ENCODE measurements around the gene ESPNL. TPM values are rescaled to one million over a fixed set of nuclear protein-coding genes. Genes with fewer than 3 reads are reported as not detected.

ESPNL gene
- total RNA-seq, 4 donors from 2014 or later: 0.22 to 0.68 TPM; not detected in 2

DNA sequence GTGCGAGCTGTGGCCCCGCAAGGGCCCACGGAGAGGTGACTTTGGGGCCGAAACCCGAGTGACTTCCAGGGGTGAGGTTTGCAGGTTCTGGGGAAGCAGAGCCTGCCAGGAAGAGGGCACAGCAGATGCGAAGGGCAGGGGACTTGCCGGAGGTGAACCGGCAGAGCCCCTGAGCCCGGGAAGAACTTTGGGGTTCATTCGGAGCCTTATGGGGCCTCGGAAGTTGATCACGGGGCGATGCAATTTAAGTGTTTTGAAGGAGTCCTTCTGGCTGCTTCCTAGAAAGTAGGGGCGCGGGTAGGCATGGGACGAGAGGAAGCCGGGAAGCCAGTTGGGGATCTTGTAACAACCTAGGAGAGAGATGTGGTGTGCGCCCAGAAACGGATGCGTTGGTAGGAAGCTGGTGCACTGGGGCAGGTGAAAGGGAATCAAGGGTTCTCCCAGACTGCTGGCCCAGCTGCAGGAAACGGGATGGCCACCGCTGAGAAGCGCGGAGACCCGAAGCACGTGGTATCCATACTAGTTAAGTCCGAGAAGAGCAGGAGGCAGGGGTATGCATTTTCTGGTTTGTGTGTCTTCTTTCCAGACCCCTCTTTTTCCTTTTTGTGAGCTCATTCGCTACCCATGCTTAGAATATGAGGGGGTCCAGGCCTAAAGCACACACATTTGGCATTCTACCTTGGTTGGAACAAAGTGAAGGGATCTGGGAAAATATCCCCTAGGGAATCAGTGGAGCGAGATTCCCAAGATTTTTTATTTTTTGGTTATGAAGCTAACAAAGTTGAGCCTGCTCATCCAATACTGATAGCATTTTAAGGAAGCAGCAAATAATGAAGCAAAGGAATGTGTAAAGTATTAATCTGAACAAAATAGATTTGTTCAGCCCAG lies 38.6 kb upstream of the ESPNL start:
- TF ChIP-seq CTCF (IDR thresholded peaks at IDR 0.05; ENCODE audit: low read depth): no peak

DNA sequence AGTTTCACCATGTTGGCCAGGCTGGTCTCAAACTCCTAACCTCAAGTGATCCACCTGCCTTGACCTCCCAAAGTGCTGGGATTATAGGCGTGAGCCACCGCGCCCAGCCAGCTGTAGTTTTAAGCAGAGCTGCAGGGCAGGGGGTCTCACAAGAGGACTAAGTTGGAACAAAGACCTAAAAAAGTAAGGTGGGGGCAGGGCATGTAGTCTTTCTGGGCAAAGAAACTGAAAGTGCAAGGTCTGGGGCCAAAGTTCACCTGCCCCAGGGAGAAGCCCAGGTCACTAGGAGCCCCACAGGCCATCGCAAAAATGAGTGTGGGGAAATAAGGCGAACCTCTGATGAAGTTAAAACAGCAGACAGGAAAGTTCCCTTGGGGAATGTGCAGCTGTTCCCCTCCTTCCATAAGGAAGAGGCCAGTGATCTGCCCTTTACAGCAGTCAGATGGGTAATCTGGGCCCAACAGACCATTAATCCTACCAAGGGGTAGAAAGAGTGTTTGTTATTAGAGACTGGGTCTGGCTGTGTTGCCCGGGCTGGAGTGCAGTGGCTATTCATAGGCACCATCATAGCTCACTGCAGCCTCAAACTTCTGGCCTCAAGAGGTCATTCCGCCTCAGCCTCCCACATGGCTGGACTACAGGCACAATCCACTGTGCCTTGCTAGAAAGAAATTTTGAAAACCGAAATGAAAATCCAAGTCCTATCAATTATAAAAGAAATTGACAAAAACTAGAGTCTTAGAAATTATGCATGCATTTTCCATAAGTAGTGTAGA lies 36.5 kb upstream of the ESPNL start:
- no peak for TF ChIP-seq CTCF (IDR thresholded peaks at IDR 0.05; ENCODE audit: low read depth)

DNA sequence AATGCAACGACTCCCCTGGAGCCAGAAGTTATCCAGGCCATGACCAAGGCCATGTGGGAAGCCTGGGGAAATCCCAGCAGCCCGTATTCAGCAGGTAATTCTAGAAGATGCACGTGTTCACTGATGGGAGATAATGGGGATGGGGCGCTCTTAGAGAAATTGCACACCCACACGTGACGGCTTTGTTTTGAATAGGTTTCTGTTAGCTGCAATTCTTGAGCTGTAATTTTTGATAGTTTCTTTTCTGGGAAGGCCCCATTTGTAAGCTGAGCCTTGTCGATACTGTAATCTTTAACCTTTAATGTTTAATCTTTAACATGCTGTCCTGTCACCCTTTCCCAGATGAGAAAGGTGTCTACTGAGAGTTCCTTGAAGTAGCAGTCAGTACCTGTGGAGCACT lies 35.8 kb upstream of the ESPNL start:
- no peak for TF ChIP-seq CTCF (IDR thresholded peaks at IDR 0.05; ENCODE audit: low read depth)

DNA sequence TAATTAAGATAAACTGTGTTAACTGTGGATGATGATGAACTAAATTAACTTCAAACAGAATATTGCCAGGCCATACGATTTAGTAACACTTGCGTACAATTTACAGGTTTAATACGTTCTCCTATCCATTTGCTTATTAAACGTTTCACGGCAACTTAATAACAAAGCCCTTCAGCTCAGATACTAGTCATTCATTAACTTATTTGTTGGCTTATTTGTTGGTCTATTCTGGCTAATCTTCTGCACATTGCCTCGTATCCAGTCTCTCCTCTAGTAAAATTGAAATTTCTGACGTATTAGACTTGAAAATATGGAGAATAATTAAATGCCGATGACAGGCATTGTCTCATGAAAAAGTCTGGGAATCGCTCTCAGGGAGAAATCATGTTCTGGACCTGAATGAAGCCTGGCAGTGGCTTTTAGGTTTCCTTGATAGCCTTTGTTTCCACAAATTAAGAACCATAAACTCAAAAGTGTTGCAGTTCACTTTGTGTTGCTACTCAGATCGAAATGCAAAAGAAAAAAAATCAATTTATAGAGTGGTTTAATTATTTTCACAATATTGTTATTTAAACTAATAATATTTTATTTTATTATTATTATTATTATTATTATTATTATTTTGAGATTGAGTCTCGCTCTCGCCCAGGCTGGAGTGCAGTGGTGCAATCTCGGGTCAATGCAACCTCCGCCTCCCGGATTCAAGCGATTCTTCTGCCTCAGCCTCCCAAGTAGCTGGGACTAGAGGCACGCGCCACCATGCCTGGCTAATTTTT lies 34.9 kb upstream of the ESPNL start:
- no peak for TF ChIP-seq CTCF (IDR thresholded peaks at IDR 0.05; ENCODE audit: low read depth)

- TF ChIP-seq CTCF (IDR thresholded peaks at IDR 0.05; ENCODE audit: low read depth): no peak
Measured at GRCh38 chr2:238066218-238066617, 33.9 kb upstream of the ESPNL start.

DNA sequence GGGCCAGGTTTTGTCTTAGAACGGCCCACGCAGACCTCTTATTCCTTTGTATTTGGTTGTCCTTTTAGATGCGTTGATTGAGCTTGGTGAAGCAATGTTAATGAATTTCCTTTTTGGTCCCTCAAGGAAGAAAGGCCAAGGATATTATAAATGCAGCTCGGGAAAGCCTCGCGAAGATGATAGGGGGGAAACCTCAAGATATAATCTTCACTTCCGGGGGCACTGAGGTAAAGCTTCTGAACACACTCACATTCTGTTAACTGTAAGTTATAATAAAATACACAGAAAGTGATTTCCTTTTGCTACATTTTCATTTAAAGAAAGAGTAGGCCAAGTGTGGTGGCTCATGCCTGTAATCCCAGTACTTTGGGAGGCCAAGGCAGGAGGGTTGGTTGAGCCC lies 32.2 kb upstream of the ESPNL start:
- TF ChIP-seq CTCF (IDR thresholded peaks at IDR 0.05; ENCODE audit: low read depth): no peak

Measured in subcutaneous adipose tissue (tissue), 4 donors.